GM13976 (cell line): ENCODE data around the gene CARNS1.

Experiments used
- DNase-seq: peaks from one replicate; pipeline ENCODE4 v3.0.0; 2012; ENCODE audit warnings: low spot score
- CTCF ChIP-seq: IDR thresholded peaks from 2 replicates; pipeline ENCODE4 v1.5.1; 2012; ENCODE audit warnings: borderline replicate concordance, mild to moderate bottlenecking; ENCODE audit not compliant: insufficient read depth; ENCODE audit errors: extremely low read depth, missing control alignments, control extremely low read depth
- in situ Hi-C: fragments of 300-500 bp; cut with MboI; formaldehyde crosslinking; loops from one replicate; pipeline ENCODE4 v1.12.0; 2022; ENCODE audit warnings: low sequenced_read_pairs, mixed read lengths, inconsistent platforms; ENCODE audit not compliant: unreplicated experiment

Gene CARNS1

GRCh38 chr11:67415501-67416304 lies at the start of gene CARNS1:
TSS of gene CARNS1 (plus strand) at chr11:67415678. CDS start at chr11:67416200, 522 bp downstream.
- TF ChIP-seq CTCF = no peak
- in situ Hi-C loops = no loop called here
- no peak for DNase-seq

GRCh38 chr11:67365736-67366444 lies 49.6 kb upstream of the CARNS1 start:
- in situ Hi-C loops = no loop called here
- no peak for DNase-seq
- no peak for TF ChIP-seq CTCF

- TF ChIP-seq CTCF = no peak
- in situ Hi-C loops = no loop called here
- no peak for DNase-seq
These were observed 48.9 kb upstream of the CARNS1 start for GRCh38 chr11:67366546-67366945.

GRCh38 chr11:67366961-67367760 lies 48.3 kb upstream of the CARNS1 start:
- no peak for DNase-seq
- in situ Hi-C loops = no loop called here
- TF ChIP-seq CTCF = no peak

- in situ Hi-C loops = no loop called here
- no peak for TF ChIP-seq CTCF
- DNase-seq = no peak
These were observed 47.7 kb upstream of the CARNS1 start for GRCh38 chr11:67367761-67368227.

GRCh38 chr11:67368621-67369020 lies 46.9 kb upstream of the CARNS1 start:
- in situ Hi-C loops = no loop called here
- no peak for TF ChIP-seq CTCF
- no peak for DNase-seq
